GM15510 (cell line): ENCODE results near the gene MRPL44.

Experiments
- POLR2A ChIP-seq: IDR thresholded peaks from 3 replicates; pipeline ENCODE4 v1.6.1; 2011; ENCODE audit warnings: borderline replicate concordance; ENCODE audit not compliant: insufficient read length; ENCODE audit errors: extremely low read depth

Gene MRPL44

GRCh38 chr2:223929571-223930102, 27.6 kb upstream of the MRPL44 start:
- no peak for TF ChIP-seq POLR2A

- TF ChIP-seq POLR2A, result no peak
Observed at GRCh38 chr2:223930103-223930976, 26.9 kb upstream of the MRPL44 start.

- TF ChIP-seq POLR2A, result no peak
Observed at GRCh38 chr2:223932816-223933800, 24.2 kb upstream of the MRPL44 start.

GRCh38 chr2:223934870-223935269, 22.4 kb upstream of the MRPL44 start:
- no peak for TF ChIP-seq POLR2A

- no peak for TF ChIP-seq POLR2A
Observed at GRCh38 chr2:223935459-223936125, 21.7 kb upstream of the MRPL44 start.

GRCh38 chr2:223936862-223937326, 20.4 kb upstream of the MRPL44 start:
- TF ChIP-seq POLR2A, result no peak

- no peak for TF ChIP-seq POLR2A
Observed at GRCh38 chr2:223937535-223937934, 19.7 kb upstream of the MRPL44 start.

GRCh38 chr2:223941579-223942277, 15.5 kb upstream of the MRPL44 start:
- peak; percentile 13 for TF ChIP-seq POLR2A

- TF ChIP-seq POLR2A, result no peak
Observed at GRCh38 chr2:223943135-223943534, 14.1 kb upstream of the MRPL44 start.

GRCh38 chr2:223943561-223944008, 13.7 kb upstream of the MRPL44 start:
- TF ChIP-seq POLR2A, result no peak

- peak; percentile 32 for TF ChIP-seq POLR2A
Observed at GRCh38 chr2:223944166-223944702, 13.0 kb upstream of the MRPL44 start.

- TF ChIP-seq POLR2A, result peak; percentile 94
Observed at GRCh38 chr2:223944703-223945531, 12.3 kb upstream of the MRPL44 start, which contains the start of gene WDFY1. TSS of gene WDFY1 (minus strand) at chr2:223945335. CDS start at chr2:223945284, 51 bp downstream.
